GM12878 (cell line): Measurements from ENCODE around the gene CYYR1. TPM values are rescaled to one million over a fixed set of nuclear protein-coding genes. Genes with fewer than 3 reads are reported as not detected.

Experiments
- ATAC-seq: fragments of 200-7000 bp; cut with Tn5 transposase; 3 replicates; pipeline ENCODE4 v1.9.1; 2020; ENCODE audit warnings: mild to moderate bottlenecking, moderate library complexity
- BruUV-seq: library from RNA; stranded (reverse); fragments of 400-500 nt; replicated peaks from 2 replicates; lab custom pipeline; 2021; lab: Mats Ljungman, UMichigan
- CTCF ChIA-PET: fragments of 300-600 bp; sonication (Branson Sonifier 250); formaldehyde crosslinking; extraction: SDS; loops from one replicate; lab custom pipeline; 2021; ENCODE audit warnings: inconsistent platforms; lab: Yijun Ruan, JAX
- POLR2A ChIA-PET: fragments of 350-600 bp; formaldehyde crosslinking; extraction: SDS; loops from one replicate; lab custom pipeline; 2021; ENCODE audit warnings: inconsistent platforms; lab: Charles Lee
- RAD21 ChIA-PET: fragments of 300-600 bp; sonication (Branson Sonifier 250); formaldehyde crosslinking; loops from one replicate; lab custom pipeline; 2023; ENCODE audit warnings: antibody characterized with exemption; ENCODE audit not compliant: unreplicated experiment; lab: Charles Lee
- SMC1A ChIA-PET: fragments of 300-600 bp; sonication (Branson Sonifier 250); formaldehyde crosslinking; loops from one replicate; lab custom pipeline; 2023; ENCODE audit not compliant: unreplicated experiment, uncharacterized antibody; lab: Charles Lee
- DNase-seq: peaks from one replicate; pipeline ENCODE4 v3.0.0-alpha.2; 2011; ENCODE audit warnings: low read depth, low spot score
- FAIRE-seq: peaks from 3 replicates; lab custom pipeline; 2011; peaks lifted over from hg19 to GRCh38; lab: Jason Lieb, UNC
- H2AFZ ChIP-seq: 2 replicates; pipeline ENCODE4 v1.6.0; 2011; ENCODE audit warnings: low read depth, low read length, control low read depth; ENCODE audit not compliant: control insufficient read depth
- H3K27ac ChIP-seq: 2 replicates; pipeline ENCODE4 v1.5.1; 2011; ENCODE audit warnings: control low read depth; ENCODE audit not compliant: control insufficient read depth, insufficient read depth
- H3K27me3 ChIP-seq, 2 experiments: replicated peaks in 1 of 2; 2 replicates each; pipeline versions ENCODE4 v1.6.0 to v1.6.1; 2011; ENCODE audit warnings: low read length in 1 of 2; ENCODE audit not compliant: control insufficient read depth in 2 of 2, insufficient read depth in 2 of 2
- H3K36me3 ChIP-seq, 2 experiments: 2 replicates each; pipeline ENCODE4 v1.5.1; 2011; ENCODE audit warnings: low read length in 1 of 2; ENCODE audit not compliant: control insufficient read depth in 2 of 2, insufficient read depth in 2 of 2
- H3K4me1 ChIP-seq: 2 replicates; pipeline ENCODE4 v1.6.1; 2011; ENCODE audit warnings: mild to moderate bottlenecking, low read length, moderate library complexity, mixed read lengths; ENCODE audit not compliant: control insufficient read depth, insufficient read depth
- H3K4me2 ChIP-seq: 2 replicates; pipeline ENCODE4 v1.6.0; 2011; ENCODE audit warnings: control low read depth; ENCODE audit not compliant: control insufficient read depth, insufficient read depth
- H3K4me3 ChIP-seq: fragments of 200-600 bp; sonication (generic); 2 replicates; pipeline ENCODE4 v1.5.1; 2016
- H3K79me2 ChIP-seq: 2 replicates; pipeline ENCODE4 v1.6.0; 2011; ENCODE audit warnings: low read length; ENCODE audit not compliant: control insufficient read depth, insufficient read depth
- H3K9ac ChIP-seq: 2 replicates; pipeline ENCODE4 v1.8.0; 2011; ENCODE audit warnings: low read length, control low read depth, mixed read lengths; ENCODE audit not compliant: control insufficient read depth, insufficient read depth
- H3K9me3 ChIP-seq: replicated peaks from 3 replicates; pipeline ENCODE4 v1.5.1; 2011; ENCODE audit warnings: mild to moderate bottlenecking, low read length; ENCODE audit not compliant: control insufficient read depth, insufficient read depth
- H4K20me1 ChIP-seq: 2 replicates; pipeline ENCODE4 v1.6.0; 2011; ENCODE audit not compliant: control insufficient read depth, insufficient read depth
- ATF2 ChIP-seq: IDR thresholded peaks from 2 replicates; pipeline ENCODE4 v1.6.1; 2012; ENCODE audit warnings: low read length, inconsistent platforms
- BRCA1 ChIP-seq: IDR thresholded peaks from 2 replicates; pipeline ENCODE4 v1.6.1; 2011; ENCODE audit warnings: low read depth, low read length, improper control_type of control experiment
- CHD2 ChIP-seq: IDR thresholded peaks from 2 replicates; pipeline ENCODE4 v1.6.1; 2011; ENCODE audit warnings: low read depth, low read length, improper control_type of control experiment, borderline replicate concordance
- DPF2 ChIP-seq: fragments of 450-650 bp; IDR thresholded peaks from 2 replicates; pipeline ENCODE4 v1.6.1; 2017; ENCODE audit warnings: mild to moderate bottlenecking
- EP300 ChIP-seq, 2 experiments: fragments of 150-350 bp in 1 of 2; IDR thresholded peaks; 2 replicates each; pipeline ENCODE4 v1.6.1; 2011 to 2012; ENCODE audit warnings: low read depth in 2 of 2, low read length in 2 of 2, borderline replicate concordance in 1 of 2, improper control_type of control experiment in 1 of 2, inconsistent platforms in 1 of 2; ENCODE audit not compliant: control insufficient read depth in 1 of 2
- HDAC2 ChIP-seq: fragments of 200-600 bp; sonication (generic); IDR thresholded peaks from 2 replicates; pipeline ENCODE4 v1.6.1; 2017
- IRF5 ChIP-seq: fragments of 450-650 bp; IDR thresholded peaks from 2 replicates; pipeline ENCODE4 v1.6.1; 2017; ENCODE audit warnings: borderline replicate concordance
- JUND ChIP-seq: IDR thresholded peaks from 2 replicates; pipeline ENCODE4 v1.6.1; 2012; ENCODE audit warnings: low read depth, mild to moderate bottlenecking, low read length, improper control_type of control experiment, moderate library complexity
- MEF2B ChIP-seq: fragments of 450-650 bp; IDR thresholded peaks from 2 replicates; pipeline ENCODE4 v1.6.1; 2018; ENCODE audit warnings: mild to moderate bottlenecking, moderate library complexity; ENCODE audit not compliant: partially characterized antibody, poor library complexity, severe bottlenecking
- NR2F1 ChIP-seq: fragments of 450-650 bp; conservative IDR thresholded peaks from 2 replicates; pipeline ENCODE4 v1.6.1; 2017; ENCODE audit warnings: mild to moderate bottlenecking
- POU2F2 ChIP-seq: IDR thresholded peaks from 3 replicates; pipeline ENCODE4 v1.6.1; 2011; ENCODE audit warnings: low read depth, mild to moderate bottlenecking, low read length, borderline replicate concordance
- SMC3 ChIP-seq: IDR thresholded peaks from 2 replicates; pipeline ENCODE4 v1.6.1; 2011; ENCODE audit warnings: low read length, improper control_type of control experiment, borderline replicate concordance
- SRF ChIP-seq, 2 experiments: IDR thresholded peaks; 2 replicates each; pipeline ENCODE4 v1.6.1; 2011; ENCODE audit warnings: low read depth in 2 of 2, low read length in 2 of 2, mild to moderate bottlenecking in 1 of 2, moderate library complexity in 1 of 2
- STAT3 ChIP-seq: IDR thresholded peaks from 2 replicates; pipeline ENCODE4 v1.6.1; 2011; ENCODE audit warnings: low read depth, low read length, improper control_type of control experiment
- SUPT20H ChIP-seq: IDR thresholded peaks from 2 replicates; pipeline ENCODE4 v1.6.1; 2011; ENCODE audit warnings: low read depth, mild to moderate bottlenecking, low read length, moderate library complexity, borderline replicate concordance; ENCODE audit not compliant: control insufficient read depth
- SUZ12 ChIP-seq: fragments of 200-600 bp; sonication (generic); IDR thresholded peaks from one replicate; pipeline ENCODE4 v1.6.1; 2018; ENCODE audit warnings: antibody characterized with exemption, mild to moderate bottlenecking; ENCODE audit not compliant: unreplicated experiment
- TARDBP ChIP-seq: IDR thresholded peaks from 2 replicates; pipeline ENCODE4 v1.6.1; 2016; ENCODE audit warnings: borderline replicate concordance
- ZNF384 ChIP-seq: IDR thresholded peaks from 2 replicates; pipeline ENCODE4 v1.6.1; 2012; ENCODE audit warnings: low read depth, mild to moderate bottlenecking, low read length, improper control_type of control experiment, borderline replicate concordance
- WGBS: methylation state at CpG from one replicate; pipeline ENCODE4 v1.1.6; 2016; ENCODE audit warnings: low lambda C conversion rate; ENCODE audit not compliant: insufficient replicate concordance, insufficient coverage; ENCODE audit errors: missing lambda C conversion rate; 5-methylcytosine and 5-hydroxymethylcytosine counted together
- in situ Hi-C: fragments of 300-500 bp; cut with MboI; formaldehyde crosslinking; loops from 9 replicates; pipeline ENCODE4 v1.14.3; 2018; ENCODE audit warnings: mixed read lengths
- intact Hi-C: fragments of 100-400 bp; cut with micrococcal nuclease; formaldehyde crosslinking; loops from one replicate; pipeline ENCODE4 v1.14.2; 2022; ENCODE audit not compliant: unreplicated experiment
- polyA plus RNA-seq, 11 experiments: library from polyadenylated mRNA; depleted of rRNA in 4 of 11; unstranded in 6 of 11; stranded (reverse) in 5 of 11; fragments of >200 nt; fragmentation: Nextera tagmentation in 4 of 11; fragmentation: Illumina TruSeq in 1 of 11; extraction: Ambion mirVana in 4 of 11; extraction: Trizol in 1 of 11; gene quantifications; 1 replicate in 1 of 11; 2 replicates in 10 of 11; pipeline versions ENCODE4 v1.2.1 to v1.2.3, GENCODE V29; 2011 to 2016; ENCODE audit warnings: inconsistent platforms in 2 of 11, missing spikeins in 2 of 11, low read depth in 1 of 11
- total RNA-seq, 4 experiments: library from RNA; depleted of rRNA in 3 of 4; stranded (reverse); fragments of >200 nt in 3 of 4; fragmentation: Illumina TruSeq in 1 of 4; extraction: Trizol in 1 of 4; gene quantifications; 2 replicates each; pipeline versions ENCODE4 v1.2.1 to v1.2.3, GENCODE V29; 2013 to 2021

Gene CYYR1
- total and polyA plus RNA-seq, 10 of the 15 experiments (the other 5 are each of a cell fraction or from before 2014, with no cell fraction given): 0.11 to 0.13 TPM; not detected in 8

DNA sequence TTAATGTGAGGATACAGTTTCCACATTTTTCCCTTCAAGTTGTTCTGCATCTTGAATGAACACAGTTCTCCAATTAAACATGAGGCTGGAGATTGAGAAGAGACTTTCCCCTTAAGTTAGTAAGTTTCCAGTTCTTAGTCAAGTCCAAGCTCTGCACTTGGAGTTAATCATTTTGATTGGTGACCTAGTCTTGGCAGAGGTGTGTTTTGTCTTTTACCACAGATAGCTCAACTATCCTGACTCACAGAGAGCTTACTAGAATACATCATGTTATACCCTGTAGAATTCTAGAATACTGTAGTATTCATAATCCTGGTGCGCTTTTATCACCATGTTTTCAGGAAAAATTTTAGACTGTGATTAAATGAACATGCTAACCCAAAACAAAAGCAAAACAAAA lies 129.2 kb downstream of the CYYR1 start:
- FAIRE-seq: no peak
- Histone ChIP-seq H3K27ac (no peak overlapping the region), H3K9ac (no peak overlapping the region), H3K27me3 (no peaks in the 10 kb centered on the region), H3K4me1 (no peaks in the 10 kb centered on the region), H2AFZ (no peak overlapping the region), H3K79me2 (no peaks in the 10 kb centered on the region), H4K20me1 (no peaks in the 10 kb centered on the region), H3K9me3 (no peaks in the 10 kb centered on the region; the same call in 2 of the 3 replicates), H3K4me3 (no peak overlapping the region), H3K36me3 (no peaks in the 10 kb centered on the region), H3K4me2 (no peak overlapping the region)
- ATAC-seq: no peak
- SMC1A ChIA-PET: no interaction called here
- CTCF ChIA-PET: no interaction called here
- TF ChIP-seq EP300 (IDR thresholded peaks at IDR 0.05; ENCODE audit: borderline replicate concordance in 1 of 2, control insufficient read depth in 1 of 2, low read depth in 2 of 2, low read length in 2 of 2): no peak
- no peak for TF ChIP-seq SUPT20H
- TF ChIP-seq IRF5: no peak
- no peak for TF ChIP-seq JUND
- no peak for TF ChIP-seq STAT3
- TF ChIP-seq POU2F2: no peak
- TF ChIP-seq SUZ12: no peak
- no peak for TF ChIP-seq NR2F1
- TF ChIP-seq CHD2: no peak
- TF ChIP-seq SMC3: no peak
- TF ChIP-seq TARDBP: no peak
- TF ChIP-seq ATF2: no peak
- TF ChIP-seq HDAC2: no peak
- TF ChIP-seq MEF2B: no peak
- TF ChIP-seq DPF2: no peak
- TF ChIP-seq SRF (IDR thresholded peaks at IDR 0.05; ENCODE audit: low read depth in 2 of 2, low read length in 2 of 2): no peak
- no peak for TF ChIP-seq ZNF384
- TF ChIP-seq BRCA1: no peak
- RAD21 ChIA-PET: no interaction called here
- no TSS peak for BruUV-seq
- in situ Hi-C loops: no loop called here
- intact Hi-C loops: no loop called here
- DNase-seq: no peak
- POLR2A ChIA-PET: no interaction called here
- 6% methylated on average over 1 of the region's 1 CpG for whole genome bisulfite sequencing
